Gastrocnemius medialis (tissue), 4 donors: Measurements from ENCODE around the gene PACS2. TPM values are rescaled to one million over a fixed set of nuclear protein-coding genes. Genes with fewer than 3 reads are reported as not detected.

Experiments used
- ATAC-seq, 2 donors: fragments of 150-250 bp; one replicate each; pipeline ENCODE4 v1.9.1; 2016
- DNase-seq, 2 donors: peaks; one replicate each; pipeline ENCODE4 v3.0.0-alpha.2; 2019
- H3K27ac ChIP-seq, 4 donors: fragments of 200-600 bp; sonication (generic); 1 replicate in 1 of 4; 2 replicates in 3 of 4; pipeline ENCODE4 v1.5.1; 2016 to 2018; ENCODE audit warnings: mild to moderate bottlenecking in 2 of 4, moderate library complexity in 1 of 4
- H3K27me3 ChIP-seq, 3 donors: fragments of 200-600 bp; sonication (generic) in 2 of 3; 1 replicate in 1 of 3; 2 replicates in 2 of 3; pipeline versions ENCODE4 v1.5.1 to v1.6.0; 2016 to 2019; ENCODE audit warnings: mild to moderate bottlenecking in 1 of 3, moderate library complexity in 1 of 3
- H3K36me3 ChIP-seq, 2 donors: fragments of 200-600 bp; sonication (generic) in 1 of 2; one replicate each; pipeline ENCODE4 v1.5.1; 2017 to 2018
- H3K4me1 ChIP-seq, 2 donors: fragments of 200-600 bp; sonication (generic) in 1 of 2; one replicate each; pipeline ENCODE4 v1.5.1; 2016 to 2017; ENCODE audit warnings: mild to moderate bottlenecking in 2 of 2
- H3K4me3 ChIP-seq, 4 donors: fragments of 200-600 bp; sonication (generic) in 3 of 4; 1 replicate in 1 of 4; 2 replicates in 3 of 4; pipeline ENCODE4 v1.5.1; 2016 to 2019; ENCODE audit warnings: mild to moderate bottlenecking in 2 of 4
- H3K9me3 ChIP-seq, 3 donors: fragments of 200-600 bp; sonication (generic) in 2 of 3; 1 replicate in 1 of 3; 2 replicates in 2 of 3; pipeline ENCODE4 v1.5.1; 2016 to 2019
- POLR2A ChIP-seq, 2 donors: fragments of 450-650 bp; IDR thresholded peaks; one replicate each; pipeline ENCODE4 v1.6.1; 2017; ENCODE audit warnings: antibody characterized with exemption in 2 of 2, mild to moderate bottlenecking in 2 of 2, moderate library complexity in 2 of 2
- in situ Hi-C, 4 donors: fragments of 200-750 bp; cut with MboI; loops; one replicate each; pipeline versions ENCODE4 v1.15.0 to v1.8.0; 2017; ENCODE audit warnings: low sequenced_read_pairs in 4 of 4
- intact Hi-C: fragments of 100-400 bp; cut with DNase I; formaldehyde crosslinking; loops from one replicate; pipeline ENCODE4 v1.15.1; 2023; ENCODE audit warnings: low total_unique reads
- total RNA-seq, 4 donors: library from RNA; depleted of rRNA; stranded (reverse); fragments of >200 nt; gene quantifications; one replicate each; pipeline versions ENCODE4 v1.1.0 to v1.2.3, GENCODE V29; 2016
- TF ChIP-seq, protein P1 (sequence below), 5 experiments: fragments of 450-650 bp in 3 of 5; fragments of 200-600 bp in 2 of 5; sonication (generic) in 2 of 5; IDR thresholded peaks in 4 of 5; conservative IDR thresholded peaks in 1 of 5; 1 replicate in 4 of 5; 2 replicates in 1 of 5; pipeline ENCODE4 v1.5.1; 2016 to 2019; ENCODE audit warnings: antibody characterized with exemption in 5 of 5, mild to moderate bottlenecking in 3 of 5, moderate library complexity in 3 of 5

PACS2 gene
- total RNA-seq, 4 donors from 2014 or later: 81.0 to 115 (median 93.1) TPM

DNA sequence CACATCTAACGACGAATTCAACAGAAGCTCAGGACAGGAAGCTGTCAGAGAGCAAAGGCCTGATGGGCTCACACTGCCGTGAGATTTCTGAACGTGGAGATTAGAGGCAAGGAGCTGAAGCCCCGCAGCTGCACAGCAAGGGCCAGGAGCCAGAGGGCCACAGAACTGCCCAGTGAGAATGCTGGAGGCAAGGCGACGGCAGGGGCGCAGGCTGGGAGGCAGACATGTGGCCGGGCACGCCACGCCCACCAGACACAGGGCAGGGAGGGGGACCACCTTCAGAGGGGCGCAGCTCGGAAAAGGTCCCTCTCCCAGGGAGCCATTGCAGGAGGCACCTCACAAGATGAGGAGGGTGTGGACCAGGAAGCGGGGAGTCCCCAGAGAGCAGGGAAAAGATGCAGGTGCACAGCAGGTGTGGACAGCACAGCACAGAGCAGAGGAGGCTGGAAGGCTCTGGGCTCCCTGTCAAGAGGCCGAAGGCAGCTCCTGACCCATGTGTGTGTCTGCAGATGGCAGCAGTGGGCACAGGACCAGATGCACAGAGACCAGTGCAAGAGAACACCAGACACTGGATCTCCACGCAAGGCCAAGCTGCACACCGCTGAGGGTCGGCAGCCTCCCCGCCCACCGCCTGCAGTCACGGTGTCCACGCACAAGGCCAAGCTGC, 43.2 kb upstream of the PACS2 start:
- Histone ChIP-seq H3K9me3 (no peaks in the 10 kb centered on the region), H3K4me1 (peaks cover 10 to 14% of the 10 kb centered on the region in 2 donors), H3K27me3 (no peaks in the 10 kb centered on the region), H3K4me3 (no peak overlapping the region), H3K36me3 (no peaks in the 10 kb centered on the region), H3K27ac (no peak overlapping the region)
- in situ Hi-C loops (no loop called here), intact Hi-C loops (no loop called here)
- TF ChIP-seq POLR2A (IDR thresholded peaks at IDR 0.05): no peak
- TF ChIP-seq, protein P1, sequence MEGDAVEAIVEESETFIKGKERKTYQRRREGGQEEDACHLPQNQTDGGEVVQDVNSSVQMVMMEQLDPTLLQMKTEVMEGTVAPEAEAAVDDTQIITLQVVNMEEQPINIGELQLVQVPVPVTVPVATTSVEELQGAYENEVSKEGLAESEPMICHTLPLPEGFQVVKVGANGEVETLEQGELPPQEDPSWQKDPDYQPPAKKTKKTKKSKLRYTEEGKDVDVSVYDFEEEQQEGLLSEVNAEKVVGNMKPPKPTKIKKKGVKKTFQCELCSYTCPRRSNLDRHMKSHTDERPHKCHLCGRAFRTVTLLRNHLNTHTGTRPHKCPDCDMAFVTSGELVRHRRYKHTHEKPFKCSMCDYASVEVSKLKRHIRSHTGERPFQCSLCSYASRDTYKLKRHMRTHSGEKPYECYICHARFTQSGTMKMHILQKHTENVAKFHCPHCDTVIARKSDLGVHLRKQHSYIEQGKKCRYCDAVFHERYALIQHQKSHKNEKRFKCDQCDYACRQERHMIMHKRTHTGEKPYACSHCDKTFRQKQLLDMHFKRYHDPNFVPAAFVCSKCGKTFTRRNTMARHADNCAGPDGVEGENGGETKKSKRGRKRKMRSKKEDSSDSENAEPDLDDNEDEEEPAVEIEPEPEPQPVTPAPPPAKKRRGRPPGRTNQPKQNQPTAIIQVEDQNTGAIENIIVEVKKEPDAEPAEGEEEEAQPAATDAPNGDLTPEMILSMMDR (IDR thresholded peaks at IDR 0.05 in 4 of 5, conservative IDR thresholded peaks at IDR 0.05 in 1 of 5): no peak
- no peak for ATAC-seq
- no peak for DNase-seq

- peaks cover 13 to 16% of the 10 kb centered on the region in 2 donors for H3K4me1 ChIP-seq
- intact Hi-C loops: no loop called here
These were observed 41.9 kb upstream of the PACS2 start for GRCh38 chr14:105272623-105273022.

GRCh38 chr14:105273062-105273461, 41.5 kb upstream of the PACS2 start:
- TF ChIP-seq POLR2A (IDR thresholded peaks at IDR 0.05): no peak
- TF ChIP-seq, protein P1 (IDR thresholded peaks at IDR 0.05 in 4 of 5, conservative IDR thresholded peaks at IDR 0.05 in 1 of 5): no peak
- ATAC-seq: no peak
- intact Hi-C loops: no loop called here

More at GRCh38 chr14:105272623-105273022, 41.9 kb upstream of the PACS2 start:
- in situ Hi-C loops: no loop called here
- H3K27ac ChIP-seq: no peak overlapping the region
- no peaks in the 10 kb centered on the region for H3K9me3 ChIP-seq
- no peak for DNase-seq
- H3K27me3 ChIP-seq: no peaks in the 10 kb centered on the region
- no peaks in the 10 kb centered on the region for H3K36me3 ChIP-seq
- no peak for ATAC-seq
- H3K4me3 ChIP-seq: no peak overlapping the region
- TF ChIP-seq, protein P1 (IDR thresholded peaks at IDR 0.05 in 4 of 5, conservative IDR thresholded peaks at IDR 0.05 in 1 of 5): no peak
- TF ChIP-seq POLR2A (IDR thresholded peaks at IDR 0.05): no peak

DNA sequence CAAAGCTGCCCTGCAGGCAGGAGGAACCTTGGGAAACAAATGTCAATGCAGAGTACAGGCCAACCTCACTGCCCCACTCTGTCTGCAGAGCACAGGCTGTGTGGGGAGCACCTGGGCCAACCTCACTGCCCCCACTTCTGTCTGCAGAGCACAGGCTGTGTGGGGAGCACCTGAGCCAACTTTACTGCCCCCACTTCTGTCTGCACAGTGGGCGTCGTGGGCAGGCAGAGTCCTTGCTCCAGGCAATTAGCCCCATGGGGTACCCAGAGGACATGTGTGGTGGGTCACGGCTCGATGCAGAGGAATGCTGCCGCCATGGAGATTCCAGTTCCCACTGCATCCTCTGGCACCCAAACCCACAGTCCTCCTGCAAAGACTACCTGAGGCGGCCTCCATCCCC, 39.9 kb upstream of the PACS2 start:
- DNase-seq: no peak
- no peak overlapping the region for H3K27ac ChIP-seq
- in situ Hi-C loops (no loop called here), intact Hi-C loops (no loop called here)
- no peak overlapping the region for H3K4me3 ChIP-seq
- no peaks in the 10 kb centered on the region for H3K27me3 ChIP-seq
- no peak for ATAC-seq
- TF ChIP-seq, protein P1 (IDR thresholded peaks at IDR 0.05 in 4 of 5, conservative IDR thresholded peaks at IDR 0.05 in 1 of 5): no peak
- TF ChIP-seq POLR2A (IDR thresholded peaks at IDR 0.05): no peak
- H3K4me1 ChIP-seq: peaks cover 18 to 19% of the 10 kb centered on the region in 2 donors
- H3K36me3 ChIP-seq: no peaks in the 10 kb centered on the region
- H3K9me3 ChIP-seq: no peaks in the 10 kb centered on the region

More at GRCh38 chr14:105273062-105273461, 41.5 kb upstream of the PACS2 start:
- Histone ChIP-seq H3K36me3 (no peaks in the 10 kb centered on the region), H3K9me3 (no peaks in the 10 kb centered on the region), H3K27me3 (no peaks in the 10 kb centered on the region), H3K4me3 (no peak overlapping the region), H3K4me1 (peaks cover 17 to 20% of the 10 kb centered on the region in 2 donors), H3K27ac (no peak overlapping the region)
- in situ Hi-C loops: no loop called here
- DNase-seq: no peak
